Uterus (tissue), 4 donors: Measurements from ENCODE around the gene IL10. TPM values are rescaled to one million over a fixed set of nuclear protein-coding genes. Genes with fewer than 3 reads are reported as not detected.
"Not testable (repeated sequence)": the region's sequence is repeated elsewhere in the genome, so short reads cannot be mapped to it uniquely, and the experiment has no call there.

Experiments used
- DNase-seq, 2 donors: peaks; one replicate each; pipeline ENCODE4 v3.0.0-alpha.2; 2019 to 2020
- H3K27ac ChIP-seq, 2 donors: fragments of 200-600 bp; sonication (generic); 1 replicate in 1 of 2; 2 replicates in 1 of 2; pipeline ENCODE4 v1.5.1; 2016 to 2018
- H3K27me3 ChIP-seq, 2 donors: fragments of 200-600 bp; sonication (generic); one replicate each; pipeline ENCODE4 v1.5.1; 2018 to 2019; ENCODE audit warnings: control low read depth in 1 of 2
- H3K36me3 ChIP-seq, 2 donors: fragments of 200-600 bp; sonication (generic); one replicate each; pipeline ENCODE4 v1.5.1; 2019; ENCODE audit warnings: control low read depth in 1 of 2
- H3K4me1 ChIP-seq, 2 donors: fragments of 200-600 bp; sonication (generic); one replicate each; pipeline ENCODE4 v1.5.1; 2018 to 2019; ENCODE audit warnings: control low read depth in 1 of 2
- H3K4me3 ChIP-seq, 2 donors: fragments of 200-600 bp; sonication (generic); 1 replicate in 1 of 2; 2 replicates in 1 of 2; pipeline ENCODE4 v1.5.1; 2018 to 2019; ENCODE audit warnings: mild to moderate bottlenecking in 1 of 2
- H3K9me3 ChIP-seq, 2 donors: fragments of 200-600 bp; sonication (generic); one replicate each; pipeline ENCODE4 v1.5.1; 2019; ENCODE audit warnings: control low read depth in 1 of 2
- CTCF ChIP-seq, 4 experiments: fragments of 200-600 bp in 2 of 4; fragments of 450-650 bp in 2 of 4; sonication (generic) in 2 of 4; IDR thresholded peaks; one replicate each; pipeline ENCODE4 v1.5.1; 2016 to 2019; ENCODE audit warnings: antibody characterized with exemption in 4 of 4, mild to moderate bottlenecking in 2 of 4, moderate library complexity in 1 of 4
- POLR2A ChIP-seq, 2 donors: fragments of 450-650 bp; IDR thresholded peaks; one replicate each; pipeline ENCODE4 v1.6.1; 2016; ENCODE audit warnings: antibody characterized with exemption in 2 of 2, mild to moderate bottlenecking in 1 of 2, moderate library complexity in 1 of 2
- intact Hi-C: fragments of 100-400 bp; cut with DNase I; formaldehyde crosslinking; loops from one replicate; pipeline ENCODE4 v1.15.1; 2023; ENCODE audit warnings: low total_unique reads
- total RNA-seq, 4 donors: library from RNA; depleted of rRNA in 3 of 4; stranded (reverse); fragments of >200 nt in 3 of 4; gene quantifications; one replicate each; pipeline versions ENCODE4 v1.1.0 to v1.2.4, GENCODE V29; 2014 to 2023
- donor health status: DM: yes; HTN: yes; CAD: no.

IL10 gene
- total RNA-seq, 4 donors from 2014 or later, result 0.55 to 3.2 TPM; not detected in 2

GRCh38 chr1:206766251-206766856 lies 5.9 kb downstream of the IL10 start:
- no peak for TF ChIP-seq POLR2A (IDR thresholded peaks at IDR 0.05)
- TF ChIP-seq CTCF (IDR thresholded peaks at IDR 0.05), result no peak
- no peaks in the 10 kb centered on the region for H3K4me1 ChIP-seq
- H3K4me3 ChIP-seq, result no peak overlapping the region
- H3K27me3 ChIP-seq, result no peaks in the 10 kb centered on the region
- H3K27ac ChIP-seq, result no peak overlapping the region
- no peaks in the 10 kb centered on the region for H3K36me3 ChIP-seq
- intact Hi-C loops, result no loop called here
- no peak for DNase-seq
- no peaks in the 10 kb centered on the region for H3K9me3 ChIP-seq

GRCh38 chr1:206765771-206766170 lies 6.5 kb downstream of the IL10 start:
- H3K27ac ChIP-seq, intact Hi-C loops, H3K4me3 ChIP-seq, H3K4me1 ChIP-seq, H3K9me3 ChIP-seq, DNase-seq, H3K36me3 ChIP-seq, H3K27me3 ChIP-seq: not testable (repeated sequence)

GRCh38 chr1:206762741-206763364 lies 9.4 kb downstream of the IL10 start:
- H3K27ac ChIP-seq, intact Hi-C loops, H3K4me1 ChIP-seq, H3K4me3 ChIP-seq, DNase-seq, H3K36me3 ChIP-seq, H3K27me3 ChIP-seq, H3K9me3 ChIP-seq: not testable (repeated sequence)

- Histone ChIP-seq H3K9me3 (no peaks in the 10 kb centered on the region), H3K27me3 (no peaks in the 10 kb centered on the region), H3K4me3 (no peak overlapping the region), H3K36me3 (no peaks in the 10 kb centered on the region), H3K27ac (no peak overlapping the region), H3K4me1 (no peaks in the 10 kb centered on the region)
- intact Hi-C loops, result no loop called here
- TF ChIP-seq POLR2A (IDR thresholded peaks at IDR 0.05) (no peak), CTCF (IDR thresholded peaks at IDR 0.05) (peak in 1 of 4 experiments; percentile 27)
- DNase-seq, result no peak
These were observed 11.0 kb downstream of the IL10 start for GRCh38 chr1:206761159-206761768.

- intact Hi-C loops, result no loop called here
- H3K27me3 ChIP-seq, result no peaks in the 10 kb centered on the region
- no peak overlapping the region for H3K27ac ChIP-seq
- no peaks in the 10 kb centered on the region for H3K4me1 ChIP-seq
- no peaks in the 10 kb centered on the region for H3K36me3 ChIP-seq
- no peak for TF ChIP-seq CTCF (IDR thresholded peaks at IDR 0.05)
- TF ChIP-seq POLR2A (IDR thresholded peaks at IDR 0.05), result no peak
- H3K9me3 ChIP-seq, result no peaks in the 10 kb centered on the region
- no peak overlapping the region for H3K4me3 ChIP-seq
- no peak for DNase-seq
These were observed 11.7 kb downstream of the IL10 start for GRCh38 chr1:206760590-206760989.

- H3K27ac ChIP-seq, result no peak overlapping the region
- H3K27me3 ChIP-seq, result no peaks in the 10 kb centered on the region
- DNase-seq, result no peak
- H3K4me3 ChIP-seq, result no peak overlapping the region
- H3K4me1 ChIP-seq, result no peaks in the 10 kb centered on the region
- H3K9me3 ChIP-seq, result no peaks in the 10 kb centered on the region
- H3K36me3 ChIP-seq, result no peaks in the 10 kb centered on the region
- TF ChIP-seq POLR2A (IDR thresholded peaks at IDR 0.05), result no peak
- no peak for TF ChIP-seq CTCF (IDR thresholded peaks at IDR 0.05)
- intact Hi-C loops, result no loop called here
These were observed 14.6 kb downstream of the IL10 start for GRCh38 chr1:206757524-206758266.
